CD4-positive, alpha-beta T cell treated with Interleukin-15 for 1 hour (primary cell): ENCODE data around the gene RCBTB1.
A peak's percentile ranks its signal among the peaks of the same experiment; 100 is the strongest.

Source experiments
- DNase-seq: peaks from one replicate; pipeline ENCODE4 v3.0.0-alpha.2; 2020

The RCBTB1 gene

DNA sequence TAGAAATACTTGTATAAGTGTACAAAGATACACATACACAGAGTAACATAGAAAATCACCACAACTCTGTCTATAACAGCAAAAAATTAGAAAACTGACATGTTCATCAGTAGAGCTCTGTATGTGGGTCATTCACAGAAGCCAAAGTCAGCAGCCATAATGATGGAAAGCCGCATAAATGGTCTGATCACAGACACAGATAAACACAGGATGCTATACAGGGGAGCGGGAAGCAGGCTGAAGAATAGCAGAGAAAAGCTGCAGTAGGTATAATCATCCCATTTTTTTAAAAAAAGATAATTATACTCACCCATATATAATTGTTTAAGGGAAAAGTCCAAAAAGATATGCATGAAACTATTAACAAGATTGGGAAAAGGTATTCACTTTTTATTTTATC lies 31.5 kb downstream of the RCBTB1 start:
- DNase-seq, result no peak

DNA sequence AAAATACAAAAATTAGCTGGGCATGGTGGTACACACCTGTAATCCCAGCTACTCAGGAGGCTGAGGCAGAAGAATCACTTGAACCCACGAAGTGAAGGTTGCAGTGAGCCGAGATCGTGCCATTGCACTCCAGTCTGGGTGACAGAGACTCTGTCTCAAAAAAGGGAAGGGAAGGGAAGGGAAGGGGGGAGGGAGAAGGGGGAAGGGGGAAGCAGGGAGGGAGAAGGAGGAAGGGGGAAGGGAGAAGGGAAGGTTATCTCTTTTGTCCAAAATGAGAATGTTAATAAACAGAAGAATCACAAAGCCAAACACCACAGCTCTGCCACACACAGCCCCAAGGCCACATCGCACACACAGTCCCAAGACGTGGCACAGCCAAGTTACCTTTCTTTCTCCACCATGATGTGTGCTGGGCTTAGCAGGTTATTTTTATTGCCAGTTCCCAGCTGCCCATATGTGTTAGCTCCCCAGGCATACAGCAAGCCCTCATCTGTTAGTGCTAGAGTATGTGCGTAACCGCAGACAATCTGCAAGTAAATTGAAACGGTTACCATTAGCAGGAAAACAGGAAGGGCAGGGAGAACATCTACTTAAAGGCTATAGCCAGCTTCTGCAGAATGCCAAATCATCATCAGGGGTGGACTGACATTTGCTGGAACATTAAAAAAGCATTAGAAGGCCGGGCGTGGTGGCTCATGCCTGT lies 34.3 kb downstream of the RCBTB1 start:
- DNase-seq, result no peak

DNA sequence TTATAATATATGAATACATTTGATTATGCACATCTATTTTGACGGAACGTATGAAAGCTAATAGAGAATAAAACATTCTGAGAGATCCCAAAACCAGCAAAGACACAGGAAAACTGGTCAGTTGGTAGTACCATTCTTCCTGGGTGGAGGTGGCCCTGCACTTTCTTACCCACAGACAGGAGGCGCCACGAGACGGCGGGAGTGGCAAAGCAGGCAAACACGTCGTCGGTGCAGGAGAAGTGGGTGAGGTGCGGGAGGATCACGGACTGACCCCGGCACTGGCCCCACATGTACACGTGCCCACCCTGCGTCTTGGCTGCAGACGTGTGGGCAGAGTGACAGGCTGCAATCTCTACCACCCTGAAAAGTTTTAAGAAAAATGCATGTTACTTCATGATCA lies 36.1 kb downstream of the RCBTB1 start:
- no peak for DNase-seq

DNA sequence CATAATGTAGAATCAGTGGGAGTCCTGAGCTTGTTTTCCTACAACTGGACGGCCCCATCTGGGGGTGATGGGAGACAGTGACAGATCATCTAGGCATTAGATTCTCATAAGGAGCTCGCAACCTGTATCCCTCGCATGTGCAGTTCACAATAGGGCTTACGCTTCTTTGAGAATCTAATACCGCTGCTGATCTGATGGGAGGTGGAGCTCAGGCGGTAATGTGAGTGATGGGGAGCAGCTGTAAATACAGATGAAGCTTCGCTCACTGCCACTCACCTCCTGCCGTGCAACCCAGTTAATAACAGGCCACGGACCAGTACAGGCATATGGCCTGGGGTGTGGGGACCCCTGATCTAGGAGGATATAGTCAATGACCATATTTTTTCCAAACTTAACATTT lies 38.8 kb downstream of the RCBTB1 start:
- DNase-seq, result no peak

DNA sequence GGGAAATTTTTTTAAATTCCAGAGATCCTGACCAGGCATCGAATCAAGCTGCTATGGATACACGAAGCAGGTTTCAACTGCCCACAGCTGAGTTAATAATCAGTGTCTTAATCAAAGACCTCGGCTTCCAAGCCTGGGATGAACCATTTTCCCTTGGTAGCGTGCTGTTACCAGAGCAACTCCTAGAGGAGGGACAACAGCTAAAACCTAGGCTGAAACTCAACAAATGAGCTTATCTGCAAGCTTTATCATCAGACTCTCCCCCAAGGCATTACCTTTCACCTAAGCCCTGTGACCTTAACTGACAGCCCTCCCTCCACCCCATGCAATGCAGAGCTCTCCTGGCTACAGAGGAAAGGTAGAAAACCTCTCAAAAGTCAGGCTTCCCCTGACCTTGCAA lies 39.7 kb downstream of the RCBTB1 start:
- DNase-seq, result no peak

DNA sequence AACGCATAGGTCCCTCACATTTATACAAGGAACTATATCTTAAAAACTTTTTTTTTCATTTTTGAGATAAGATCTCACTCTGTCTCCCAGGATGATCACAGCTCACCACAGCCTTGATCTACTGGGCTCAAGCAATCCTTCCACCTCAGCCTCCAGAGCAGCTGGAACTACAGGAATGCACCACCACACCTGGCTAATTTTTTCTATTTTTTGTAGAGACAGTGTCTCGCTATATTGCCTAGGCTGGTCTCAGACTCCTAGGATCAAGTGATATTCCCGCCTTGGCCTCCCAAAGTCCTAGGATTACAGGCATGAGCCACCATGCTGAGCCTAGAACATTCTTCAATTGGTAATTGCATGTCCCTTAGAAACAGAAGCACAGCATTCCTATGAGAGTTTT lies 41.7 kb downstream of the RCBTB1 start:
- no peak for DNase-seq

DNA sequence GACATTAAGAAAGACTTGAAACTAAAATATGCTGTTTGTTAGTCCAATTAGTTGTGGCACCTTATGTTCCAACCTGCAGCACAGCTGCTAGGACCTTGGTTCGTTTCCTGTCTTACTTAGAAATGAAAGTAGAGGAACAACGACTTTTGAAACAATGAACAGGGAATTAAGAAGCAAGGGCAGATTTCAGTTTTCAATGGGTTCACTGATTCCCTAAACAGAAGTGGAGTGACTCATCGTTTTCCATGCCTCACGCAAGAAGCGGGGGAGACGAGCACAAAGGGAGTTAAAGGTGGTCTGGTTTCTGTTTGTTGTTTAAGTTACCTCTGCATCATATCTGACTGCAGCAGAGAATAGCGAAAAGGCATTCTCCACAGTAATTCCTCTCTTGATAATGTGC lies 44.8 kb downstream of the RCBTB1 start:
- DNase-seq, result no peak

DNA sequence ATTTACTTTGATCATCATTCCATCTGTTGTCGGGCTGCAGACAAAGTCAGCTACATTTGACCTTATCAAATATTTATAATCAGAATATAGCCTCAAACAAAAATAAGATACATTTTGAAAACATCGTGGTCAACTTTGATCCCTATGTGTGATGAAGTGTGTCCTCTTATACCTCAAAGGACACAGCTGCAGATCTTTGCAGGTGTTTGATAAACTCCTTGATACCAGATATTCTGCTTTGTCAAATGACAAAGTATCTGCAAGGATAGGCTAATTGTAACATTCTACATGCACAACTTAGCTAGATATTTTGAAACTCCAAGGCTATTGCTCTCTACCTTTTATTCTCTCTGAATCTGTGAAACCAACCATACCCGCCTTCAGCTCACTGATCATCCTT lies 45.6 kb downstream of the RCBTB1 start:
- DNase-seq, result no peak

DNA sequence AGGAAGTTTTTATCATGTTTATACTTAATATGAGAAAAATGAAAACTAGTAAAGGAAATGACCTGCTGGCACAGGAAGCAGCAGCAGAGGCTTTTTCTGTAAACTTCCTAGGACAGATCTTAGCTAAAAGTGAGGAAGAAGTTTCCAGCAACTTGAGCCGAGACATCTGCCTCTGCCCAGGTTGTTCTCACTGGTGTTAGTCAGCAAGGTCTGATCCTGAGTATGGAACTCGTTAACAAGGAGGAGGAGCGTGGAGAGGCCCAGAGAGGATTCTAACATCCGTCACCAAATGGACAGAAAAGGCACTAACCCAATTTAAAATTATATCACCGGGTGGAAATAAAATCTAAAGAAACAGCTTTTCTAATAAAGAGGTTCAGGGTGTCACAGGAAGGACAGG lies 46.0 kb downstream of the RCBTB1 start:
- DNase-seq, result no peak

DNA sequence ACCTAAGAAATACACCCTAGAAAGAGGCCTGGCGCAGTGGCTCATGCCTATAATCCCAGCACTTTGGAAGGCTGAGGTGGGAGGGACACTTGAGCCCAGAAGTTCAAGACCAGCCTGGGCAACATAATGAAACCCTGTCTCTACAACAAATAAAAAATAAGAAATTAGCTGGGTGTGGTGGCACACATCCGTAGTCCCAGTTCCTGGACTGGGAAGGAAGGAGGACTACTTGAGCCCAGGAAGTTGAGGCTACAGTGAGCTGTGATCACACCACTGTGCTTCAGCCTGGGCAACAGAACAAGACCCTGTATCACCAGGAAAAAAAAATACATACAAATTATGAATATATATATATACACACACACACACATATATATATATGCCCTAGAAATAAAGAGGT lies 47.0 kb downstream of the RCBTB1 start:
- DNase-seq, result no peak

DNA sequence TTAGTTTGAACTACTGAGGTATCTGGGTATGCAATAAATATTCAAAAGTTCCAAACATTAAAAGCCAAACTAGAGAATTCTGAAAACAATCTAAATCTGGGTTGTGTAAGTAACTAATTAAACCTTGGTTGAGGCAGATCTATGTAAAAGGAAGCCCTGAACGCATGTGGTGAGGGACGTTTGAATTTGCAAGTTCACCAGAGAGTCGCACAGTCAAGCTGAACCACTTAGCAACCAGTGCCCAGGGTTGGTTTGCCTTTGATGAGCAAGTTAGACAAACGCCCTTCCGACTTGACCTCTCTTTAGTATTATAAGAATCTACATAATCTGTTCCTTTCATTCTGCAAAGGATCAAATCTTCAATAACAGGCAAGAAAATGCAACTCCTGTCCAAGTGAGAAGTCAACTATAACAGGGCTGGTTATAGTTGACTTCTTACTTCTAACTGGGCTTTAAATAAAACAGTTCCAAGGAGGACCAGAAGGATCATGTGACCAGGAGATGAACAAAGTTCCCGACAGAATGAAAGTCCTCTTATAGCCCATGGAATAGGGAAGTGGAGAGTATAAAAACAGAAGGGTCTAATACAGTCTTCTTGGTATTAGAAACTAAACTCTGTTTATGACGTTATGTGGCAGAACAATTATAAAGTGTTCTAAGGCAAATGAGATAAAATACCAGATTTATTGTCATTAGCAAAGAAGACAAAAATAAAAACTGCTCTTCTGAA lies 49.0 kb downstream of the RCBTB1 start:
- no peak for DNase-seq

DNA sequence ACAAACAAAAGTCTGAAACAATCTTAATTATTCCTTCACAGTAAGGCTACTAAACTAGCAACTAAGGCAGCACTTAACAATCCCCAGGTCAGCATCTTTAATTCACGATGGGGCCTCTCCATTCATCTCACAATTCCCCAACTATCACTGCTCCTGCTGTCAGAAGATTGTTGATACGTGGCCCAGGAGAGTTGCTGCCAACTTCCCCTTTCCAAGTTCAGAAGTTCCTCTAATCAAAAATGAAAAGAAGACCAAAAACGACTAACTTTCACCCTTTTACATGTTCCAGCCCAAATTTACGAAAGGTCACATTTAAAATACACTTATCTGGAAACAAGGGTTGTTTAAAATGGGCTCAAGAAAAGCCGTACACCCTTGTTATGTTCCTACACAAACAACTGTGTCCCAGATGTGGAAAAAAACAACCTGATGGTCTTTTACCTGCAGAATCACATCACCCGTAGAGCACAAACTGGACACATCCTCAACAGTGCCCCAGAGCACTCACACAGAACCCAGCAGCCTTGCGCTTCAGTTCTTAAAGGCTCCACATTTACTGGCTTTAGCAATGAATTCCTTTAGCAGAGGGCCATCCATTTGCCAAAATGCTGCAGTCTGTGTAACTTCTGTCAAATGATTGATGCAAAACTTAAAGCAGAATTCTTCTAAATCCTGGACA lies 51.6 kb downstream of the RCBTB1 start:
- DNase-seq, result no peak

DNA sequence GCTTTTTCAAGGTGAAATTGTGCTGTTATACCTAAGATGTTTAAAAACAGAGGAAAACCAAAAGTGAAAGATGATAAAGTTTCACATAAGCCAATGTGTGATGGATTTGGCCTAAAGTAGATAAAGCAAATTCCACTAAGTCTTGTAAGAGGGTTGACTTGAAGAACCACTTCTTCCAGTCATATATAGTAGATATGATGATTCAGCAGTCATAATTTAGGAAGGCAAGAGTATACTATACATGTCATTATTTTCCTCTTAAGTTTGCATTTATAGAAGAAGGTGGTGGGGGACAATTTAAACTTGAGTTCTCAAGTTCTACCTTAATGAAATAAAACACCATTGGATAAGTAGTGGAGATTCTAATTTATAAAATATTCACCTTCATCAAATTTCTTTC lies 52.3 kb downstream of the RCBTB1 start:
- no peak for DNase-seq

DNA sequence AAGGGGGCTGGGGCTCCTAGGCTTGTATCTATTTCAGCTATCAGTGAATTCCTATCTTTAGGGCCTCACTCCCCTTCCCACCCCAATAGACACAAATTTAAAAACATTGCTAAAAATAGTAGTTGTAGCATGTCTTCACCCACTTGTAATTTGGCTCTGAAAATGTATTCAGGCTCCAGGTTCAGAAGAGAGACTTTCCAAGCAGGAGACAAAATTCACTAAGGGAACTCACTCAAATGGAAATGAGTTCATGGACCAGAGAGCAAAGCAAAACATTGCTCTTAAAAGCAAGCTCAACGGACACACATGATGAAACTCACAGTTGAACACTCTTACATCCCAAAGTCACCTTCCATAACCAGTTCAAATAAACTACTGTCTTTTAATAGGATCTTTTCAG lies 52.8 kb downstream of the RCBTB1 start:
- no peak for DNase-seq

DNA sequence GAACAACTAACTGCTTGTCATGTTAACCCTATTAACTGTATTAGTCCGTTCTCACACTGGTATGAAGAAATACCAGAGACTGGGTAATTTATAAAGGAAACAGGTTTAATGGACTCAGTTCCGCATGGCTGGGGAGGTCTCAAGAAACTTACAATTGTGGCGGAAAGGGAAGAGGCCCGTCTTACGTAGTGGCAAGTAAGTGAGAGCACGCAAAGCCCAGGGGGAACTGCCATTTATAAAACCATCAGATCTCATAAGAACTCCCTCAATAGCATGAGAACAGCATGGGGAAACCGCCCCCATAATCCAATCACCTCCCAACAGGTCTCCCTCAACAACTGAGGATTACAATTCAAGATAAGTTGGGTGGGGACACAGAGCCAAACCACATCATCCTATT lies 54.9 kb downstream of the RCBTB1 start:
- peak; percentile 24 for DNase-seq

DNA sequence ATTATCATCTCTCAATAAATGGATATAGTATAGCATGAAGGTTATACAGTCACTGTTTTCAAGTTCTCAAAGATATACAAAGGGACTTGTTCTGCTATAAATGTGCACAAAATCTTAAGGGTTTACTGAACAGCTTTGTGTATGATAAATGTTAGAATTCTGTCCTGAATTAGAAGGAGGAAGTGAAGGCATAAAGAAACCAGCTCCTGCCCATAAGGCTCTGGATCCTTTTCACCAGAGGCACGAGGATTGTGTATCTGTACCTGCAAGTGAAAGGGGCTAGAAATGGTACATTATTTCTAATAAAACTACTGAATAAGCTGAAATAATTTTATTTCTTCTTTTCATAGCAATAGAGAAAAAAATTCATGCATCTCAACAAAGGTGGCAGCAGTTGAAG lies 57.2 kb downstream of the RCBTB1 start:
- no peak for DNase-seq

DNA sequence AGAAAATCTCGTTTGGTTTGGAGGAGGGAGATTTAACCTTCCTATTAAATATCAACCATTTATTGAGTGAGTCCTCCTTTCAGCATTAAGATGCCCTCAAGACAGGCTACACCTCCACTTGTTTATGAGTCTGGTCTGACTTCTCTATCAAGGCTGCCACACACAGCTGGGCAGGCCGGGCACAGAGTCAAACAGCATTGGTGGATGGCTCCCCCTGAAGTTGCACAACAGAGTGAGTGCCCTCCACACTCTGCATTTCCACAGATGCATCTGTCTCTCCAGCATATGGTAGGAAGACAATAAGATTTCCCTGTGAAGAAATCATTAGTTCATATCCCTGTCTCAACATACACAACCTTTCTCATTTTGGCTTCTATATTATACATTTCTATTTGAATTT lies 58.2 kb downstream of the RCBTB1 start:
- DNase-seq, result no peak

DNA sequence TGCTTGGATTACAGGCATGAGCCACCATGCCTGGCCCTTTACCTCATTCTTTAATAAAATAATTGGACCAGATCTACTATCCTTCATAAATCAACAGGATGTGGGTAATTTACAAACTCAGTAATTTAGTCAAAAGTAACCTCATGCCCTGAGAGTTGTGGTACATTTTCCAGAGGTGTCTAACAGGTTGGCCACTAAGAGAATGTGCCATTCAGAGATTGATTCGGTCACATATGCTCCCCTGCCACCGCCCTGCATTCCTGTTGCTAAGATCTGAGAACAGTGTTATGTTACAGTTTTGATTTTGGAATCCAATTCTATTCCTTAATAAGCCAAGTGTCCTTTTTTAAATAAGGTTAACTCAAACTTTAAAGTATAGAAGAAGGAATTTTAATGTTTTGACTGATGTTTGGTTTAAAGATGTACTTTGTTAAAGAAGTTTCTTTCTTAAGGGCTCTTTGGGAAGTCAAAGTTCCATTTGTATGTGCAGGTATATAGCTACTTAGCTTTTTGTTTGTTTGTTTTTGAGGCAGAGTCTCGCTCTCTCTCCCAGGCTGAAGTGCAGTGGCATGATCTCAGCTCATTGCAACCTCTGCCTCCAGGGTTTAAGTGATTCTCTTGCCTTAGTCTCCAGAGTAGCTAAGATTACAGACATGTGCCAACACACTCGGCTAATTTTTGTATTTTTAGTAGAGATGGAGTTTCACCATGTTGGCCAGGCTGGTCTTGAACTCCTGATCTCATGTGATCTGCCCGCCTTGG lies 60.4 kb downstream of the RCBTB1 start:
- no peak for DNase-seq

DNA sequence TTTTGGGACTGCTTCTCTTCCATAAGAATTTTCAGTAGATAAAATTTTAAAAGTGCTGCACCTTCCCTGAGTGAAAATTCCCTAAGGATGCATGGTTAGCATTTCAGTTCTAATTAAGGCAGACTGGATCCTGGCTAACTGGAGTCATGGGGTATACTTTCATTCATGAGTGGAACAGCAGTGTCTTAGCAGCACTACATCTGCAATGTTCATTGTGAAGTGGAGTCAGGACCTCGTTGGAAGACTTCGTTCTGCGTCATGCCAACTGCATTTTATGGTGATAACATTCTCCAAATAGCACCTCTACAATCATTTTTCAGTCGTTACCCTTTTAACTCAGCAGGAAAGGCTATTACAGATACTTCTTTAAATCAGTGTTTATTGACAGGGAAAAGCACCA lies 64.1 kb downstream of the RCBTB1 start:
- DNase-seq, result no peak

DNA sequence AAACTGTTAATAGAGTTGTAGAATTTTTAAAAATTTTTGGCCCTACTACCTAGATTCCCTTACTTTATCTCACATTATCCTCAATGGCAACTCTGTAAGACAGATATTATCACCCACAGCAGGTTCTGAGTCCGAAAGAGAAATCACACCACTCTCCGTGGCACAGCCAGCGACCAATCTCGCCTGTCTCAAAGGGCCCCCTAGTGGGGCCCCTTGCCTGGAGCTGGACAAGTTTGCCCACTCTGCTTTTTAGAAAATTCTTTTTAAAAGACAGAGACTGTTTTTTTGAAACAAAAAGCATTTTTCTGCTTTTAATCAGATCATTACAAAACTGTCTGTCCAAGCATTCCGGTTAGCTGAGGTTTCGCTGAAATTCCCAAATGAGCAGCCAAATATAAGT lies 67.9 kb downstream of the RCBTB1 start:
- no peak for DNase-seq

DNA sequence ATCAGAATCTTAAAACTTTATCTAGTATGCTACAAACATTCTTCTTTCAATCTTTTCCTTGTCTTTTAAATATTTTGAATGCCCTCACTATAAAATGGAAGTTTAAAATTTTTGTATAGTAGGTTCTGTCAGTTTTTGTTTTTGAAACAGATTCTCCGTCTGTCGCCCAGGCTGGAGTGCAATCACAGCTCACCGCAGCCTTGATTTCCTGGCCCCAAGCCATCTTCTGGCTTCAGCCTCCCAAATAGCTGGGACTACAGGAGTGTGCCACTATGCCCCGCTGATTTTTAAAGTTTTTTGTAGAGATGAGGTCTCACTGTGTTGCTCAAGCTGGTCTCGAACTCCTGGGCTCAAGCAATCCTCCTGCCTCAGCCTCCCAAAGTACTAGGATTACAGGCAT lies 68.9 kb downstream of the RCBTB1 start:
- no peak for DNase-seq

DNA sequence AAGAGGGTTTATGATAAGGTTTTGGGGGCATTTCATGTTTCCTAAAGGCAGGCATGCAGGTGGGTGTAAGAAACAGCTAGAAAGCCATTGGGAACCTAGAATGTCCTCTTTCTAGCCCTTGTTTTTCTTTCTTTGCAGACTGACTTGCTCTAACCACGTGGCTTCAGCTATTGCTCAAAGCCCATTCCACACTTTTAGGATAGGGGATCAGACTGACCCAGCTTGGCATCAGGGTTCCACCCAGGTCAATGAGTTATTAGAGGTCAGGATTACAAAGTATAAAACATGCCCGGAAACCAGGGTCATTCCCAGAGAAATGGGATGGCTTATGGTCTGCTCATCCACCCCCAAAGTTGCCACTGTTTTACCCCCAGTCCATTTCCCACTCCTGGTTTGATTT lies 72.8 kb downstream of the RCBTB1 start:
- no peak for DNase-seq

DNA sequence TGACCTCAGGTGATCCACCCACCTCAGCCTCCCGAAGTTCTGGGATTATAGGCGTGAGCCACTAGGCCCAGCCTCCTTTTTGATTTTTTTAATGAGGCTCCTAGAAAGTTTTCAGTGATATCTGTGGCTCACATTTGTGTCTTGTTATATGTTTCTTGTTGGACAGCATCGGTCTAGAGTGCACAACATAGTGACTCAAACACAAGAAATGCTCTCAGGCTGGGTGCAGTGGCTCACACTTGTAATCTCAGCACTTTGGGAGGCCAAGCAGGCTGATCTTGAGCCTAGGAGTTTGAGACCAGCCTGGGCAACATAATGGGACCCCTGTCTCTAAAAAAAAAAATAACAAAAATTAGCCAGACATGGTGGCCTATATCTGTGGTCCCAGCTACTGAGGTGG lies 81.4 kb downstream of the RCBTB1 start:
- no peak for DNase-seq

DNA sequence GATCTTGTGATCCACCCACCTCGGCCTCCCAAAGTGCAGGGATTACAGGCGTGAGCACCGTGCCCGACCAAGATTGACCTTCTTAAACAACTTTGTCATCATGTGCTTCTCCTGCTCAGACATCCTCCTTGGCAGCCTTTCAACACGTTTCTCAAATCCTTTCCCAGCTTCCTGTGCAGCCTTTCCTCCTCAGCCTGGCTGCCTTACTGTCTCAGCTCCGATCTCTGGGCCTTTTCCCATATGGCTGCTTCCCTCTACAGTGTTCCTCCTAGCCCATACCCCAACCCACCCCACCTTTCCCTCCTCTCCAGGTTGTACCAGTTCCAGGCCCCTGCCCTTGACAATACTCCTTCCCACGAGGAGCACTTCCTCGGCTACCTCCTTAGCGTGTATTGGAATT lies 82.4 kb downstream of the RCBTB1 start:
- DNase-seq, result no peak
